Left cardiac atrium (tissue), 4 donors: ENCODE data around the gene DAZAP1. TPM values are rescaled to one million over a fixed set of nuclear protein-coding genes. Genes with fewer than 3 reads are reported as not detected.
A peak's percentile ranks its signal among the peaks of the same experiment; 100 is the strongest.

ENCODE experiments used
- ATAC-seq, 2 donors: fragments of 200-7000 bp; cut with Tn5 transposase; one replicate each; pipeline ENCODE4 v1.9.1; 2020; ENCODE audit warnings: mild to moderate bottlenecking in 2 of 2, moderate library complexity in 2 of 2
- DNase-seq: peaks from one replicate; pipeline ENCODE4 v3.0.0-alpha.2; 2020
- intact Hi-C, 2 donors: fragments of 100-400 bp; cut with DNase I; formaldehyde crosslinking; loops; one replicate each; pipeline versions ENCODE4 v1.14.1 to v1.15.1; 2022 to 2023
- total RNA-seq, 2 donors: library from RNA; stranded (reverse); fragmentation: NEBNext Ultra II Directional; extraction: Animal tissue kit (Norgen Biotek cat#: 25700); gene quantifications; one replicate each; pipeline ENCODE4 v1.2.1, GENCODE V29; 2021
- donor health status: DM: no; HTN: yes; CAD: no.
- donor health status: DM: no; HTN: yes; CAD: no; lungs with severe emphysema.
- donor health status: DM: yes; HTN: yes; CAD: no.
- donor health status: Dilated cardiomyopathy.

The DAZAP1 gene
- total RNA-seq, 2 donors from 2014 or later = 74.1 to 95.7 TPM

GRCh38 chr19:1374250-1374577 is 33.2 kb upstream of the DAZAP1 start:
- DNase-seq (no peak), ATAC-seq (peak; percentile 5 to 9)
- intact Hi-C loops = no loop called here

DNA sequence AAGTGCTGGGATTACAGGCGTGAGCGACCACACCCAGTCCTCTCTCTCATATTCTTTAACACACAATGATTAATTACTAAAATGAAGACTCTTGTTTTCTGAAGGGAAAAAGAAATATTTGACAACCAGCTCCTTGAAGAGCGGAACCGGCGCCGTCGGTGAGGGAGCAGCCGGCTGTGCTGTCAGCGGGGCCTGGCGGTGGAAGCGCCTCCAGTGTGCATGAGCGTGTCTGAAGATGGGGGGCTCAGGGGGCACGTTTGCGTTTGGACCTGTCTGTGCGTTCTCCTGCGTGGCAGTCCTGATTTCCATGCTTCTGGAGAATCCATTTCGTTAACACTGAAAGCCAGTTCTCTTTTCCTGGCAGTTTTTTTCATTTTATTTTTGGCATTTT is 31.0 kb upstream of the DAZAP1 start:
- DNase-seq (no peak), ATAC-seq (no peak)
- intact Hi-C loops = no loop called here

GRCh38 chr19:1377176-1377964 is 30.0 kb upstream of the DAZAP1 start:
- ATAC-seq (no peak), DNase-seq (no peak)
- intact Hi-C loops = no loop called here

DNA sequence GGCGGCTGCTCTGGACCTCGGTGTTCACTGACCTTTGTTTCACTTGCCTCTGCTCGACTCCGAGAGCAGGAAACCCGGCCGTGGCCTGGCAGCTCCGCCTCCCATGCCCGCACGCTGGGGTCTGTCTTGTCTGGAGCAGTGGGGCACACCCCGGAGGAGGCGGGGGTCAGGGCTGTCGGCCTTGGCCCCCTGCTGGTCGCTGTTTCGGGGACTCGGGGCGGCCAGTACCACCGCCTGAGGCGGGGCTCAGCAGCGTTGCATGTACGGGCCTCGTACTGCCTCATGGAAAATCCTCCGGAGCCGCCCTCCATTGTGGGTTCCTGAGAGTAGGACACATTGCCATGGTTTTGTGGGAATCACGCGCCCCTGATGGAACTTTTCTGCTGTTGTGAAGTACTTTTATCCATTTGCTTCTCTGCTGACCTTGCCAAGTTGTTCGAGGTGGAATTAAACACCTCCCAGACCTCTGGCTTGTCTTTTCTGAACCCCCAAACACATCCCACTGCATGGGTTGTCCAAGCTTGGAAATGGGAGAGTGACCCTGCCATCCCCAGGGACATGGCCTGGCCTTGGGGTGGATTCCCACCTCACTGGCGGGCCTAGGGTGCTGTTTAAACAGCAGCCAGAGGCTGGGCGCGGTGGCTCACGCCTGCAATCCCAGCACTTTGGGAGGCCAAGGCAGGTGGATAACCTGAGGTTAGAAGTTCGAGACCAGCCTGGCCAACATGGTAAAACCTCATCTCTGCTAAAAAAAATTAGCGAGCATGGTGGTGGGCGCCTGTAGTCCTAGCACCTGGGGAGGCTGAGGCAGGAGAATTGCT is 29.2 kb upstream of the DAZAP1 start:
- ATAC-seq = no peak
- intact Hi-C loops = no loop called here
- DNase-seq = no peak

- ATAC-seq (no peak), DNase-seq (no peak)
- intact Hi-C loops = no loop called here
Measured at GRCh38 chr19:1379126-1379905, 28.1 kb upstream of the DAZAP1 start.

DNA sequence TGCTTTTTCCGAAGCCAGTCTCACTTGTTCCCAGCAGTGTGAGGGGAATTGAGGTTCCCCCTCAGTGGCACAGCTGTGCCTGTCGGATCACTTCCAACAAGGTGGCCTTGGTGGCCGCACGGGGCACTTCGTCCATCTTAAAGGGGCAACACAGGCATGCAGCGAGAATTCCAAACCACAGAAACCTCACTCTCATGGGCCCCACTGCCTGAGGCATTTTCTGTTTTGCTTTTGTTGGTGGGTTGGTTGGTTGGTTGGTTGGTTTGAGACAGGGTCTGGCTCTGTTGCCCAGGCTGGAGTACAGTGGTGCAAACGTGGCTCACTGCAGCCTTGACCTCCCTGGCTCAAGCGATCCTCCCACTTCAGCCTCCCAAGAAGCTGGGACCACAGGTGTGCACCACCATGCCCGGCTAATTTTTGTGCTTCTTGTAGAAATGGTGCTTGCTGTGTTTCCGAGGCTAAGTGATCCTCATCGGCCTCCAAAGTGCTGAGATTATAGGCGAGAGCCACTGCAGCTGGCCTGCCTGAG is 27.4 kb upstream of the DAZAP1 start:
- intact Hi-C loops = no loop called here
- ATAC-seq (no peak), DNase-seq (no peak)

DNA sequence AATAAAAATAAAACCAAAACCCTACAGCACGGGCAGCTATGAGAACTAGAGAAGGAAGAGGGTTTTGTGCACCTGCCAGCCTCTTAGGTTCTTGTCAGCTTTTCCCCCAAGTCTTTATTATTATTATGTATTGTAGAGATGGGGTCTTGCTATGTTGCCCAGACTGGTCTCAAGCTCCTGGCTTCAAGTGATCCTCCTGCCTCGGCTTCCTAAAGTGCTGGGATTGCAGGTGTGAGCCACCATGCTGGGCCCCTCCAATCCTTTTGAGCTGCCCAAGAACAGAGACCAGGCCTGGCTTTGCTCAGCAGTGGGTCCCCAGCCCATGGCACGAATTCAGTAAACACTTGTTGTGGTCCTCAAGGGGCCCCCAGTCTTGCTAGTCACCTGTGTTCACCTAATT is 25.1 kb upstream of the DAZAP1 start:
- intact Hi-C loops = no loop called here
- DNase-seq (no peak), ATAC-seq (no peak)

DNA sequence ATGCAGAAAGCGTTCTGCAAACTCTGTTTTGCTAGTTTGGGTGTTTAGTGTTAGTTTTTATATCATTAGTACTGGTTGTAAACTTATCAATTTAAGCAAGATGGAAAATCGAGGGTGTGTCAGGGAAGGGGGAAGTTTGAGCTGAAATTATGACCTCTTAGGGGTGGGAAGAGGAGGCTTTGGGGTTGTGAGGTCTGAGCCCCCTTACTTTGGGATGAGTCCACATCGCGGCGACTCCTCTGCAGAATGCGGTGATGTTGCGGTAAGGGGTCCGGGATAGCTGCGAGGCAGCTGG is 24.4 kb upstream of the DAZAP1 start:
- no peak for ATAC-seq
- intact Hi-C loops = no loop called here
- no peak for DNase-seq

DNA sequence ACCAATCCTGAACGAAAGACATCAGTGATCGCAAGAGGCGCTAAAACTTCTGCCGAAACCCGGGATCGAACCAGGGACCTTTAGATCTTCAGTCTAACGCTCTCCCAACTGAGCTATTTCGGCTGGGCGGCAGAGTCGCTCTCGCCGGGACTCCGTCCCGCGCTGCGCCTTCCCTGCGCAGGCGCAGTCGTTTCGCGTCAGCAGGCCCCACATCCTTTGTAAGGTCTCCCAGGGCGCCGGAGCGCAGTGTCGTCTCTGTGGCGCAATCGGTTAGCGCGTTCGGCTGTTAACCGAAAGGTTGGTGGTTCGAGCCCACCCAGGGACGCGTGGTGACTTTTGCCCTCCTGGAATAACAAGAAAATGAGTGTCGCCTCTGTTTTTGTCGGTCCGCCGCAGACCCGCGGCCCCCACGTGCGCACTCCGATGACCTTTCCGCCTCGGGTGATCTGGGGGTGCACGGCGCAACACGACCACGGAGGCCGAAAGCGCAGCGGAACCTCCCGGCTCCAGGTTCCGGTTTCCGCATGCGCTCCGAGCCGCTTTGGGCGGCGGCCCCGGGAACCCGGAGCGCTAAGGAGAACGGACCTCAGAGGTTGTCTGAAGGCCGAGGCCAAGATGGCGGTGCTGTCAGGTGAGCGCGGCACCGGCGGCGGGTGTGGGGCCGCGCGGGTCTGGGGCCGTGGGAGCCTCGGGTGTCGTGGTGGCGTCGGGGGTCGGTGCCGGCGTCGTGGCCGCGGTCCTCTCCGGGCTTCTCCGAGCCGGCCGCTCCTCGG is 23.9 kb upstream of the DAZAP1 start, which contains the start of gene NDUFS7:
NDUFS7 (plus strand) TSS at position 596 of the 773 bp plus-strand sequence; CDS start at position 616, 20 bp downstream.
- intact Hi-C loops = no loop called here
- DNase-seq (peak; percentile 89), ATAC-seq (peak; percentile 89)

DNA sequence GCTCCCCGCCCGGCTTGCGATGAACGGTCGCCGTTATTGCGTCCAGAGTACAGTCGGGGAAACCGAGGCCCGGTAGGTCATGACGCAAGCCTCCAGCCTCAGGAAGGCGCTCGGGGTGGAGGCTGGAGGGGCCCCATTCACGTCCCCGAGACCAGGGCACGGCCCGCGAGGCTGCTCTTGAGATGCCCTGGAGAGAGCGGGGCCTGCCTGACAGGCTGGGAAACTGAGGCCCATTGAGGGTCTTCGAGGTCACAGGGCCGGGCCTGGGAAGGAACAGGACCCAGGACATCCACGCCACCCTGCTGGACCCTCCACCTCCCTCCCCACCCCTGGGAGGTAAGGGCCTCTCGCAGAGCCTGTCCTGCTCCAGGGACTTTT is 23.3 kb upstream of the DAZAP1 start:
- ATAC-seq (peak in 1 of 2 donors; percentile 1), DNase-seq (no peak)
- intact Hi-C loops = no loop called here

DNA sequence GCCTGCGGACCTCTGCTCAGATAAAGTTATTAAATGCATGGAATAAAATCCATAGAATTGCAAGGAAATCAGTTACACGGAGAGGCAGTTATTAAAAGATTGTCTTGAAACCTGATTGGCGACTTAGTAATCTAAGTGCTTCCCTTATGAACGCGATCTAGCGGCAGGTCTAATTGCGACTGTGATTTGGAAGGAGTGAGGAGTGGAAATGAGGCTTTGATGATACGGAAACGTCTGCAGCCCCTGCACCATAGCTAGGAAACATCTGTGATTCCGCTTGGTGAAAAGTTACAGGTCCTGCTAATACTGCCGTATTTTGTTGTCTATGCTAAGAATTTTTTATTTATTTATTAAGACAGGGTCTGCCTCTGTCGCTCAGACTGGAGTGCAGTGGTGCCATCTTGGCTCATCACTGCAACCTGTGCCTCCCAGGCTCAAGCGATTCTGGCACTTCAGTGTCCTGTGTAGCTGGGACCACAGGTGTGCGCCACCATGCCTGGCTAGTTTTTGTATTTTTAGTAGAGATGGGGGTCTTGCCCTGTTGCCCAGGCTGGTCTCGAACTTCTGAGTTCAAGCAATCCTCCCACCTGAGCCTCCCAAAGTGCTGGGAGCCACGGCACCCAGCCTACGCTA is 22.8 kb upstream of the DAZAP1 start:
- intact Hi-C loops = no loop called here

DNA sequence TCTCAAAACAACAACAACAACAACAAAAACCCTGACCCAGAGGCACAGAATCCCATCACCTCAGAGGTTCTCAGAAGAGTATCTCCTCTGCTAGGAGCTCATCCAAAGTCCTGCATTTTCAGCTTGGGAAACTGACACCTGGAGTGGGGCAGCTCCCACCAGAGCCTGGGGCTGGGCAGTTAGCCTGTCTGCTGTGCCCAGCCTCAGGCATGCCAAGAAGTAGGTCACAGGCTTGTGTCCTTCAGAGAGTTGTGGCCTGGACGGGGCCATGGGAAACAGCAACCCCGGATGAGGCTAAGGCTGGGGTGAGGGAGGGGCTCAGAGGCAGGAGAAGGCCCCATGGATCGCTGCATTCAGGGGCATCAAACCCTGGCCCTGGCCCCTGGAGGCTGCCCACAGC is 21.6 kb upstream of the DAZAP1 start:
- no peak for DNase-seq
- no peak for ATAC-seq
- intact Hi-C loops = no loop called here

More for the DNA sequence above, 22.8 kb upstream of the DAZAP1 start:
- DNase-seq (no peak), ATAC-seq (no peak)

DNA sequence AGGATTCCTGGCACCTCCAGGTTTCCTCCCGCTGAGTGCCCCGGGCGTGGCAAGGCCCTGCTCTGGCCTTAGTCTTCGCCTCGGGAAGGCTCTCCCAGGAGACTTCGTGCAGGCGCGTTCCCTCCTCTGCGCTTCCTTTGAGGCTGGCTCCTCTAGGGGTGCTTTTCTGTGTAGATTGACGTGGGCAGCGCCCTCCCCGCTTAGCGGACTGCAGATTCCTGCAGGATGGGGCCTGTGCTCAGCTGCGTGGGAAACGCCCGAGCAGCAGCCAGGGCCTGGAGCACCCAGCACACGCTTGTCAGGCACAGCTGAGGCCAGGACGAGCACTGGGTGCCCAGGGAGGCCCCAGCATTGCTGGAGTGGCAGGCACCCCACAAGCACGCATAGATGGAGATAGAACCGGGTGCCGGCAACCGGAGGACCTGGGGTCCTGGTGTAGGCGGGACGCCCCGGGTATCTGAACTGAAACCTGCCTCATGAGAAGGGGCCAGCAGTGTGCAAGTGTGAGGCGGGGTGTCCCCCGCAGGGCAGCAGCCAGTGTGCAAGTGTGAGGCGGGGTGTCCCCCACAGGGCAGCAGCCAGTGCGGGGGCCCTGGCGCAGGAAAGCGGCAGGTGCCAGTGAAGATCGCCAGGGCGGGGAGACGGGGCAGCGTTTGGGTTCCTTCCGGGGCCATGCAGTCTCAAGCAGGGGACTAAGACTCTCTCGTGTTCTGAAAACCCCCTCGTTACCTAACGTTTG is 20.3 kb upstream of the DAZAP1 start:
- DNase-seq (no peak), ATAC-seq (no peak)
- intact Hi-C loops = no loop called here

DNA sequence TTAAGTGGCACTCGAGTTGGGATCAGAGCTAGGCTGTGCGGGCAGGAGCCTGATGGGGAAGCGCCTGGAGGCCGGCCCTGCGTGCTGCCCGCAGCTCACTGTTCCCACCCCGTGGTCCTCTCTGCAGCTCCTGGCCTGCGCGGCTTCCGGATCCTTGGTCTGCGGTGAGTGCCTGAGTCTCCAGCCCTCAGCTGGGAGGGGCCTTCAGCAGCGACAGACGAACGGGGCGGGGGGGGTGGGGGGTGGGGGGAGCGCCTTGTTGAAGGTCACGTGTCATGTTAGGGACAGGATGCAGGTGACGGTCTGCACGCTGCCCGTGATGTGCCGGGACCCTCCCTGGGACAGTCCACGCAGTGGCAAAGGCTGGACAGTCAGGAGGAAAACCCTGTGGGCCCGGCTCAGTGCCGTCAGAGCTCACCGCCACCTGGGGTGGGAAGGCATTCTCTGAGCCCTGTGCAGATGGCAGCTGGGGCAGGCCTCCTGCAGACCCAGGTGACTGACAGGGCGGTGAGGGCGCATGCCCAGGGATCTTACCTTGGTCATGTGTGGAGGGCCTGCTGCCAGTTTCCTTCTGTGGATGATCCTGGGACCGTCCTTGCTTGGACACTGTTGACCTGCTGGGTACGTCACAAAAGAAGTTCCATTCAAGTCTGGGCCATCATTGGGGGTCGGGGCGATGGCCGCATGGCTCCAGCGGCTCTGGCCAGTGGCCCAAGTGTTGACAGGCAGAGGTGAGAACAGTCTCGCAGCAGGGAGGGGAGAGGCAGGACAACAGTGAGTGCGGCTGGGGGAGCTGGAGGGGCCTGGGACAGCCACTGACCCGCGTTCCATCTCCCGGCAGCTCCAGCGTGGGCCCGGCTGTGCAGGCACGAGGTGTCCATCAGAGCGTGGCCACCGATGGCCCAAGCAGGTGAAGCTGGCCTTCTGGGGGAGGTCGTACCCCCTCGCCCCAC is 19.4 kb upstream of the DAZAP1 start:
- ATAC-seq (peak; percentile 2 to 14), DNase-seq (no peak)
- intact Hi-C loops = no loop called here

GRCh38 chr19:1388637-1389026 is 18.8 kb upstream of the DAZAP1 start:
- no peak for DNase-seq
- intact Hi-C loops = no loop called here
- no peak for ATAC-seq

DNA sequence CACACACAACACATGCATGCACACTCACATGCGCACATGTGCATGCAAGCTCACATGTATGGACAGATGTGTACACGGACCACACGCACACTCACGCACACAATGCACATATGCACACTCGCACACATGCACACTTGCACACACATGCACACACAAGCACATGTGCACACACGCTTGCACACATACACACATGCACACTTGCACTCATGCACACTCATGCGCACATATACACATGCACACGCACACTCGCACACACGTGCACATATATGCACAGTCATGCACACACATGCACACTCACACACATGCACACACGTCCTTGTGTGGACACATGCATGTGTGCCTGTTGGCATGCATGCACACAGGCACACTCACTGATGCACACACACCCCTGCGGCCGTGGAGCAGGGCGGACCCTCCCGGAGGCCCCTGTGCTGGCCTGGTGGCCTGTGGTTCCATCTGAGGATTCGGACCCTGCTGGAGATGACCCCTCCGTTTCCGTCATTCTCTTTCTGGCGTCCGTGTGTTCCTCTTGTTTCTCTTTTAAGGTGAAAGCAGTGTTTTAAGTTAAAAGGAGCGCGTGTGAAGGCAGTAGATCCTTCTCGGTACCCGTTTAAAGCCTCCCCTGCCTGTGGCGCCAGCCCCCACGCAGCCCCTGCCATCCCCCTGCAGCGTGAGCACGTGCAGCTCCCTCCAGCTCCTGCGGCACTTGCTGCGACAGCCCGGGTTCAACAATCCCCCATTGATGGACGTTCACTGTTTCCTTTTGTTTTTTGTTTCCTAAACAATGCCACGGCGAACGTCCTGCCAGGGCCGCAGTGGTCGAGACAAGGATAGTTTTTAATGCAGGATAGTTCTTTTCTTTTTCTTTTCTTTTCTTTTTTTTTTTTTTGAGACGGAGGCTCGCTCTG is 18.1 kb upstream of the DAZAP1 start:
- intact Hi-C loops = no loop called here
- ATAC-seq (no peak), DNase-seq (no peak)
